Measurements from ENCODE around the gene ZNF423.

- TF ChIP-seq CTCF (IDR thresholded peaks at IDR 0.05), result no peak
- no peak for TF ChIP-seq EP300 (IDR thresholded peaks at IDR 0.05)
- TF ChIP-seq POLR2A (IDR thresholded peaks at IDR 0.05), result no peak
- no peak for TF ChIP-seq POLR2AphosphoS5 (IDR thresholded peaks at IDR 0.05)
Observed at GRCh38 chr16:49576173-49576494, 279.8 kb downstream of the ZNF423 start.
